Activated CD4-positive, alpha-beta T cell treated with anti-CD3 and anti-CD28 coated beads, Interleukin-2, amount 10 ng/mL, durations not matched to agents 24 days and 14 days (primary cell): Measurements from ENCODE around the gene ATP13A4. TPM values are rescaled to one million over a fixed set of nuclear protein-coding genes. Genes with fewer than 3 reads are reported as not detected.
"Not testable (repeated sequence)": the region's sequence is repeated elsewhere in the genome, so short reads cannot be mapped to it uniquely, and the experiment has no call there.

ENCODE experiments used
- DNase-seq: peaks from one replicate; pipeline ENCODE4 v3.0.0; 2022
- H3K27ac Mint-ChIP-seq: one replicate; pipeline ENCODE4 v1.8.0; 2022; ENCODE audit warnings: mild to moderate bottlenecking, mixed read lengths
- H3K27me3 Mint-ChIP-seq: one replicate; pipeline ENCODE4 v1.8.0; 2022; ENCODE audit warnings: mixed read lengths
- H3K36me3 Mint-ChIP-seq: one replicate; pipeline ENCODE4 v1.8.0; 2022; ENCODE audit warnings: low read depth, mild to moderate bottlenecking, mixed read lengths
- H3K4me1 Mint-ChIP-seq: one replicate; pipeline ENCODE4 v1.8.0; 2021; ENCODE audit warnings: mixed read lengths
- H3K4me3 Mint-ChIP-seq: one replicate; pipeline ENCODE4 v1.8.0; 2022; ENCODE audit warnings: mild to moderate bottlenecking, moderate library complexity, mixed read lengths
- H3K9me3 Mint-ChIP-seq: one replicate; pipeline ENCODE4 v1.8.0; 2021; ENCODE audit warnings: mixed read lengths
- intact Hi-C: fragments of 100-400 bp; cut with micrococcal nuclease; formaldehyde crosslinking; loops from one replicate; pipeline ENCODE4 v1.15.1; 2023
- total RNA-seq: library from RNA; stranded (reverse); gene quantifications from 2 replicates; pipeline ENCODE4 v1.2.3, GENCODE V29; 2022

ATP13A4 gene
- total RNA-seq, 1 donor from 2014 or later: 2.1 TPM

DNA sequence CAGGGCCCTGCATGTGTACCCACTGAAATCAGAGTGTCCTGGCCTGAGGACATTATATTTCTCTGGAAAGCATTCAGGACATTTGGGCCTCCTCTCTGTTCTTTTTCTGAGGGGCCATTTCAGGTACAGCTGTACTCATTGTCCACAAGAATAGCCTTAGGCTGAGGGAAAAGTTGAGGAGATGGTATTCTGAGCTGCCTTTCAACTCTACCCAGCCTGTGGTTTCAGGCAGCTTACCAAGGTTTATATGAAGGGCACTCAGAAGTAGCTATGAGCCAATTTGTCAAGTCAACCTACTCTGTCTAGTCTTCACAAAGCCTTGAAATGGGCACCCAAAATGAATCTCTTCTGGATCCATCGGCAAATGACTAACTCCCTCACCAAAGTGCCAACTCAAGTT is 9.4 kb downstream of the ATP13A4 start:
- no peak overlapping the region for H3K27ac Mint-ChIP-seq
- no peak overlapping the region for H3K4me3 Mint-ChIP-seq
- intact Hi-C loops: no loop called here
- H3K9me3 Mint-ChIP-seq: peaks cover 9% of the 10 kb centered on the region
- no peaks in the 10 kb centered on the region for H3K4me1 Mint-ChIP-seq
- DNase-seq: no peak
- peaks cover 1% of the 10 kb centered on the region for H3K27me3 Mint-ChIP-seq
- H3K36me3 Mint-ChIP-seq: no peaks in the 10 kb centered on the region

GRCh38 chr3:193544289-193544688 is 10.4 kb downstream of the ATP13A4 start:
- H3K9me3 Mint-ChIP-seq: peaks cover 9% of the 10 kb centered on the region
- no peaks in the 10 kb centered on the region for H3K4me1 Mint-ChIP-seq
- H3K27me3 Mint-ChIP-seq: peaks cover 1% of the 10 kb centered on the region
- no peak for DNase-seq
- no peaks in the 10 kb centered on the region for H3K36me3 Mint-ChIP-seq
- intact Hi-C loops: no loop called here
- H3K4me3 Mint-ChIP-seq: no peak overlapping the region
- H3K27ac Mint-ChIP-seq: no peak overlapping the region

GRCh38 chr3:193530231-193531165 is 24.2 kb downstream of the ATP13A4 start:
- H3K27ac Mint-ChIP-seq: no peak overlapping the region
- H3K9me3 Mint-ChIP-seq: no peaks in the 10 kb centered on the region
- H3K27me3 Mint-ChIP-seq: peaks cover 7% of the 10 kb centered on the region
- intact Hi-C loops: no loop called here
- no peak overlapping the region for H3K4me3 Mint-ChIP-seq
- H3K4me1 Mint-ChIP-seq: no peaks in the 10 kb centered on the region
- no peak for DNase-seq
- no peaks in the 10 kb centered on the region for H3K36me3 Mint-ChIP-seq

GRCh38 chr3:193526085-193526484 is 28.6 kb downstream of the ATP13A4 start:
- DNase-seq, H3K27ac Mint-ChIP-seq, H3K36me3 Mint-ChIP-seq, H3K4me3 Mint-ChIP-seq, intact Hi-C loops, H3K9me3 Mint-ChIP-seq, H3K4me1 Mint-ChIP-seq, H3K27me3 Mint-ChIP-seq: not testable (repeated sequence)

DNA sequence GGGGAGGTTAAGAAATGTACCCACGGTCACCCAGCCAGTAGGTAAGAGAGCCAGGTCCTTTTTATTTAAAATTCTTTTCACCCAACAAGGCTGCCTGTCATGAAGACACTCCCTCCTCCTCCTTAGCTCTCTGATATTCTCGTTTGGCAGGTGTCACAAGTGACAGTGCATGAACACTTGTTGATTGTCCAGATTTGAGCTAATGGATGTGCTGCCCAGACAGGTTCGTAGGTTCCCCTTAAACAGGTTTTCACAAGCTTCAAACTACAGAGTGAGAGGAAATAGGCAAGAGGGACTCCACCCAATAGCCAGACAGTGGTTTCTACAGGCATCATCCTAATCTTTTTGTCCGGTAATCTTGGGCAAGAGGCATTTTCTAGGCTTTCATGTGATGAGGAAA is 32.2 kb downstream of the ATP13A4 start:
- Mint-ChIP-seq H3K27ac (no peak overlapping the region), H3K4me3 (no peak overlapping the region), H3K27me3 (no peaks in the 10 kb centered on the region), H3K9me3 (no peaks in the 10 kb centered on the region), H3K4me1 (no peaks in the 10 kb centered on the region), H3K36me3 (no peaks in the 10 kb centered on the region)
- intact Hi-C loops: no loop called here
- no peak for DNase-seq

DNA sequence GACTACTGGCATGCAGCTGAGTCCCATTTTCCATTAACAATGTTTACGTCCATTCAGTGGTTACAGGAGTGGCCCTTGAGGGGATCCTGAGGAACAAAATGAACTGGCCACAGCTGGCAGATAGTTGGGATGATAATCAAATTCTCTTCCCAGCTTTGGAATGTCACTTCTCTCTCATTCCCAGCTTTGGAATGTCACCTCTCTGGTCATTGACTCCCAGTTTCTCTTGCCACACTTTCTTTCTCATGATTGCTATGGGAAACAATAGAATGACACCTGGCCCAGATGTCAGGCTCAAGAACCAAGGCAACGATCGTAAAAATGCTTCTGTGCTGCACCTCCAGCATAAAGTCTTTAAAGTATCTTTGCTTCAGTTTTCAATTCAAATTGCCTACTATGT is 34.0 kb downstream of the ATP13A4 start:
- no peak overlapping the region for H3K4me3 Mint-ChIP-seq
- H3K27ac Mint-ChIP-seq: no peak overlapping the region
- no peaks in the 10 kb centered on the region for H3K27me3 Mint-ChIP-seq
- H3K36me3 Mint-ChIP-seq: no peaks in the 10 kb centered on the region
- no peaks in the 10 kb centered on the region for H3K9me3 Mint-ChIP-seq
- intact Hi-C loops: no loop called here
- no peak for DNase-seq
- no peaks in the 10 kb centered on the region for H3K4me1 Mint-ChIP-seq

GRCh38 chr3:193515966-193516365 is 38.7 kb downstream of the ATP13A4 start:
- Mint-ChIP-seq H3K4me1 (no peaks in the 10 kb centered on the region), H3K27me3 (peaks cover 2% of the 10 kb centered on the region)

DNA sequence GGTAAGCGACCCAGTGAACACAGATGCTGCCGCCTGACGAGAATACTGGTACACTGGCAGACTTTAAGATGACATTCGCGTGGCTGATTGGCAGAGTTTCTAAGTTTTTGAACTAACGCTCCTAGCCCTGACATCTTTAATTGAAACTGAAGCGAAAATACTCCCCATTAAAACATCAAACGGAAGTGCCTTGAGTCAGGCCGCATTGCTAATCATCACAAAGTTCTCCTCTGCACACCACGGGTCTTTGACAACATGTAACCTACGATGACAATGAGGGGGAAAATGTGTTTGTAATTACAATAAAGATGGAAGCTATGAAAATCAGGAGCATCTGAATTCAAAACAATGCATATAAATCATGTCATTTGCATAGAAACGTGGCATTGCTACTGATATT is 44.5 kb downstream of the ATP13A4 start:
- intact Hi-C loops: no loop called here
- peaks cover 5% of the 10 kb centered on the region for H3K27me3 Mint-ChIP-seq
- H3K4me1 Mint-ChIP-seq: no peaks in the 10 kb centered on the region
- no peaks in the 10 kb centered on the region for H3K9me3 Mint-ChIP-seq
- no peak overlapping the region for H3K4me3 Mint-ChIP-seq
- H3K36me3 Mint-ChIP-seq: no peaks in the 10 kb centered on the region
- DNase-seq: no peak
- no peak overlapping the region for H3K27ac Mint-ChIP-seq

More at GRCh38 chr3:193515966-193516365, 38.7 kb downstream of the ATP13A4 start:
- Mint-ChIP-seq H3K9me3 (no peaks in the 10 kb centered on the region), H3K4me3 (no peak overlapping the region), H3K27ac (no peak overlapping the region), H3K36me3 (no peaks in the 10 kb centered on the region)
- DNase-seq: no peak
- intact Hi-C loops: no loop called here

- Mint-ChIP-seq H3K4me3 (no peak overlapping the region), H3K27ac (no peak overlapping the region), H3K9me3 (no peaks in the 10 kb centered on the region), H3K27me3 (peaks cover 5% of the 10 kb centered on the region), H3K36me3 (no peaks in the 10 kb centered on the region), H3K4me1 (no peaks in the 10 kb centered on the region)
- peak; percentile 23 for DNase-seq
- intact Hi-C loops: no loop called here
Observed at GRCh38 chr3:193509103-193509965, 45.4 kb downstream of the ATP13A4 start.

DNA sequence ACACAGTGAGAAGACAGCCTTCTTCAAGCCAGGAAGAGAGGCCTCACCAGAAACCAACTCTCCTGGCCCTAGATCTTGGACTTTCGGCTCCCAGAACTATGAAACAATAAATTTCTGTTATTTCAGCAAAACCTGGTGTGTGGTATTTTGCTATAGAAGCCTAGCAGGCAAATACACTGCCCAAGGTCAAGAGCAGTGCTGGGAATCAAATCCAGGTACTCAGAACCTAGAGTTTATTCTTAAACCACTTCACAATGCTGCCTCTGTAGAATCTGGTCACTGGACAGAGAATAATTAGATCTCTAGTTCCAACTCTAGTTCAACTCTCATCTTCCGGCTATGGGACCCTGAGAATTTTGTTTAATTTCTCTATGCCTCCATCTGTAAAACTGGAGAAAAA is 46.6 kb downstream of the ATP13A4 start:
- Mint-ChIP-seq H3K27ac (no peak overlapping the region), H3K9me3 (no peaks in the 10 kb centered on the region), H3K36me3 (no peaks in the 10 kb centered on the region), H3K4me3 (no peak overlapping the region), H3K27me3 (peaks cover 5% of the 10 kb centered on the region), H3K4me1 (no peaks in the 10 kb centered on the region)
- intact Hi-C loops: no loop called here
- DNase-seq: peak; percentile 22

GRCh38 chr3:193507566-193507965 is 47.1 kb downstream of the ATP13A4 start:
- peaks cover 5% of the 10 kb centered on the region for H3K27me3 Mint-ChIP-seq

GRCh38 chr3:193506921-193507320 is 47.8 kb downstream of the ATP13A4 start:
- no peak for DNase-seq
- no peak overlapping the region for H3K27ac Mint-ChIP-seq

More at GRCh38 chr3:193507566-193507965, 47.1 kb downstream of the ATP13A4 start:
- intact Hi-C loops: no loop called here
- Mint-ChIP-seq H3K4me1 (no peaks in the 10 kb centered on the region), H3K36me3 (no peaks in the 10 kb centered on the region), H3K4me3 (no peak overlapping the region), H3K27ac (no peak overlapping the region), H3K9me3 (no peaks in the 10 kb centered on the region)
- no peak for DNase-seq

GRCh38 chr3:193502871-193503270 is 51.8 kb downstream of the ATP13A4 start:
- intact Hi-C loops: no loop called here
- no peak for DNase-seq
- H3K4me3 Mint-ChIP-seq: no peak overlapping the region
- no peaks in the 10 kb centered on the region for H3K36me3 Mint-ChIP-seq
- no peak overlapping the region for H3K27ac Mint-ChIP-seq
- no peaks in the 10 kb centered on the region for H3K4me1 Mint-ChIP-seq
- no peaks in the 10 kb centered on the region for H3K9me3 Mint-ChIP-seq
- H3K27me3 Mint-ChIP-seq: peaks cover 2% of the 10 kb centered on the region

More at GRCh38 chr3:193506921-193507320, 47.8 kb downstream of the ATP13A4 start:
- no peak overlapping the region for H3K4me3 Mint-ChIP-seq
- intact Hi-C loops: no loop called here
- H3K9me3 Mint-ChIP-seq: no peaks in the 10 kb centered on the region
- no peaks in the 10 kb centered on the region for H3K36me3 Mint-ChIP-seq
- peaks cover 5% of the 10 kb centered on the region for H3K27me3 Mint-ChIP-seq
- H3K4me1 Mint-ChIP-seq: no peaks in the 10 kb centered on the region
